Heart left ventricle (tissue), 13 donors: ENCODE data around the gene ANAPC5.

Experiments used
- CTCF ChIP-seq, 12 donors: fragments of 200-600 bp; sonication (generic) in 4 of 12; IDR thresholded peaks; one replicate each; pipeline versions ENCODE4 v1.5.0 to v1.8.0; 2018 to 2022; ENCODE audit warnings: antibody characterized with exemption in 12 of 12, mild to moderate bottlenecking in 5 of 12
- POLR2A ChIP-seq, 2 donors: fragments of 450-650 bp; IDR thresholded peaks; one replicate each; pipeline ENCODE4 v1.6.1; 2017; ENCODE audit warnings: antibody characterized with exemption in 2 of 2, mild to moderate bottlenecking in 2 of 2, moderate library complexity in 2 of 2
- donor health status: ischemic (EF 13 %, LVEDD 7.1; RV severe dilation, severe dysfunction).
- donor health status: DM: no; HTN: yes; CAD: no.
- donor health status: DM: no; HTN: no; CAD: no.
- donor health status: ischemic (EF 25% LVEDD 6.9; RV normal size, moderate dysfunction).
- donor health status: ischemic (EF 25% LVEDD 5.7; RV mildly dilated, moderate dysfunction).
- donor health status: ischemic (EF 35%, LVEDD 5.7; RV mildly dilated, moderate dysfunction).
- donor health status: nonischemic (EF 11% LVEDD 7.7; RV severe dilation, severe dysfunction).
- donor health status: DM: yes; HTN: yes; CAD: no.
- donor health status: PGD.
- donor health status: ischemic (EF 29% LVEDD 5.4; RV normal size, mild dysfunction).
- donor health status: nonischemic (EF 23%, LVEDD 6.1; RV moderate dilation, normal function).

- TF ChIP-seq POLR2A (IDR thresholded peaks at IDR 0.05) (no peak), CTCF (IDR thresholded peaks at IDR 0.05) (no peak)
These were observed 78.8 kb downstream of the ANAPC5 start for GRCh38 chr12:121273364-121273896.
